Measurements from ENCODE around the gene GPX4.

The GPX4 gene

DNA sequence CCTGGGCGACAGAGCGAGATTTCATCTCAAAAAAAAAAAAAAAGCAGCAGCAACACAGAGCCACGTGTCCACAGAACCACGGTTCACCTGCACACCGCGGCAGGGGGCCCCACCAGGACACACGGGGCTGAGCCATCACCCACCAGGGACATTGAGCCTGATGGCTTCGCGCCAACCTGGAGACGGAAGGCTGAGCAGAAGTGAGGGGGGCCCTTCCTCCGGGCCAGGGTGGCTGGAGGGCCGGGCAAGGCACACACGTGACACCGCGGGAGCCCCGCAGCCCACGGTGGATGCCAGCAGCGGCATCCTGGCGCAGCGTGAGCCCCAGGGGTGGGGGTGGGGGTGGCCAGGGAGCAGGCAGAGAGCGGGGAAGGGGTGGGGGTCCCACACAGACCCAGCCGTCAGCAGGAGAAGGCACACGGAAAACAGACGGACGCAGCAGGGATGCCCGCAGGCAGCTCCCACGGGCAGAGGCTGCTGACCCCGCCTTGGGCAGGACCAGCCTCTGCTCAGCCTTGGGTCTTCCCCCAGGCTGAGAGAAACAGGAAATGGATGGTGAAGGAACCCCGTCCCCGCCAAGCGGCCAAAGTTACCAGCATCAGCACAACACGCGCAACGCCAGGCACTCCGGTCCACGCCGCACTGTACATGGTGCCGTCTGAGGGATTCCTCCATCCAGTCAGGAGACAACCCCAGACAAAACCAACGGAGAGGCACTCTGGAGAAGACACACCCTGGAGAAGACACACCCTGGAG, 36.7 kb downstream of the GPX4 start:
- no peaks in the 10 kb centered on the region for H3K27me3 ChIP-seq (ENCODE audit: control insufficient read depth in 5 of 5, insufficient read depth in 4 of 5, low read length in 5 of 5)
- no peak overlapping the region for H3K9ac ChIP-seq (ENCODE audit: low read length in 5 of 5)
- no peak overlapping the region for H3K27ac ChIP-seq (ENCODE audit: low read depth, low read length)
- H3K4me1 ChIP-seq (ENCODE audit: control insufficient read depth in 5 of 5, insufficient read depth in 5 of 5, low read length in 5 of 5): peaks cover 2 to 15% (median 14%) of the 10 kb centered on the region in 5 donors
- H3K9me3 ChIP-seq (ENCODE audit: control insufficient read depth in 5 of 5, low read length in 5 of 5): no peaks in the 10 kb centered on the region
- H3K36me3 ChIP-seq (ENCODE audit: control insufficient read depth in 5 of 5, insufficient read depth in 5 of 5, low read length in 5 of 5): peaks cover 0 to 47% (median 32%) of the 10 kb centered on the region in 5 donors
- H3K4me3 ChIP-seq (ENCODE audit: low read depth in 1 of 5, low read length in 5 of 5): no peak overlapping the region

DNA sequence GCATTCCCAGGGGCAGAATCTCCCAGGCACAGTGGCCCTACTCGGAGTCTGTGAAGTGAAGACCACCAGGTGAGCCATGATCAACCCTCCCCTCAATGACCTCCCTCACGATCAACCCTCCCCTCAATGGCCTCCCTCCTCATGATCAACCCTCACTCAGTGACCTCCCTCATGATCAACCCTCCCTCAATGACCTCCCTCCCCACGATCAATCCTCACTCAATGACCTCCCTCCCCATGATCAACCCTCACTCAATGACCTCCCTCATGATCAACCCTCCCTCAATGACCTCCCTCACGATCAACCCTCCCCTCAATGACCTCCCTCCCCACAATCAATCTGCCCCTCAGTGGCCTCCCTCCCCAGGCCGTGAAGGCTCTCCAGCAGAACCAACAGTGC, 38.1 kb downstream of the GPX4 start:
- no peak overlapping the region for H3K27ac ChIP-seq (ENCODE audit: low read depth, low read length)
- no peak overlapping the region for H3K4me3 ChIP-seq (ENCODE audit: low read depth in 1 of 5, low read length in 5 of 5)
- peaks cover 0 to 61% (median 43%) of the 10 kb centered on the region in 5 donors for H3K36me3 ChIP-seq (ENCODE audit: control insufficient read depth in 5 of 5, insufficient read depth in 5 of 5, low read length in 5 of 5)
- no peak overlapping the region for H3K9ac ChIP-seq (ENCODE audit: low read length in 5 of 5)
- H3K27me3 ChIP-seq (ENCODE audit: control insufficient read depth in 5 of 5, insufficient read depth in 4 of 5, low read length in 5 of 5): no peaks in the 10 kb centered on the region
- peaks cover 0 to under 1% (median 0%) of the 10 kb centered on the region in 5 donors for H3K4me1 ChIP-seq (ENCODE audit: control insufficient read depth in 5 of 5, insufficient read depth in 5 of 5, low read length in 5 of 5)
- no peaks in the 10 kb centered on the region for H3K9me3 ChIP-seq (ENCODE audit: control insufficient read depth in 5 of 5, low read length in 5 of 5)

DNA sequence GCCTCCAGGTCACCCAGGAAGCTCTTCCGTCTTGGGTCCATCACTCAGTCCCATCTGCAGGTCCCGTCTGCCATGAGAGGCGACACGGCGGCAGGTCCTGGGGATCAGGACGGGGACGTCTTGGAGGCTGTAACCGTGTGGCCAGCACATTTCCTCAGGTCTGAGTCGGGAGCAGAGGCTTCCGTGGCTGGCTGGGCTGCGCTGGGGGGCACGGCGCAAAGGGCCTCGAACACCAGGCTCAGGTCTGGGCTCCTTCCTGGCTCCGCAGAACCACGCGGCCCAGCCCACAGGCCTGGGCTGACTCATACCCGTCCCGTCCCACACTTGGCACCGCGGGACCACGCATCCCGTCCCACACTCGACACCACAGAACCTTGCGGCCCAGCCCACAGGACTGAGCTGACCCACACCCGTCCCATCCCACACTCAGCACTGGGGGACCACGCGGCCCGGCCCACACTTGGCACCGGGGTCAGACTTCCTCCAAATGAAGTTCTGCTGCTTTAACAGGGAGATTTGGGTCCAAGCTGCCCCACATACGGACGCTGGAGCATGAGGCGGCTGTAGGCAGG, 40.1 kb downstream of the GPX4 start:
- no peak overlapping the region for H3K9ac ChIP-seq (ENCODE audit: low read length in 5 of 5)
- H3K9me3 ChIP-seq (ENCODE audit: control insufficient read depth in 5 of 5, low read length in 5 of 5): no peaks in the 10 kb centered on the region
- no peak overlapping the region for H3K27ac ChIP-seq (ENCODE audit: low read depth, low read length)
- peaks cover 0 to 62% (median 41%) of the 10 kb centered on the region in 5 donors for H3K36me3 ChIP-seq (ENCODE audit: control insufficient read depth in 5 of 5, insufficient read depth in 5 of 5, low read length in 5 of 5)
- H3K4me3 ChIP-seq (ENCODE audit: low read depth in 1 of 5, low read length in 5 of 5): no peak overlapping the region
- no peaks in the 10 kb centered on the region for H3K27me3 ChIP-seq (ENCODE audit: control insufficient read depth in 5 of 5, insufficient read depth in 4 of 5, low read length in 5 of 5)
- no peaks in the 10 kb centered on the region for H3K4me1 ChIP-seq (ENCODE audit: control insufficient read depth in 5 of 5, insufficient read depth in 5 of 5, low read length in 5 of 5)

DNA sequence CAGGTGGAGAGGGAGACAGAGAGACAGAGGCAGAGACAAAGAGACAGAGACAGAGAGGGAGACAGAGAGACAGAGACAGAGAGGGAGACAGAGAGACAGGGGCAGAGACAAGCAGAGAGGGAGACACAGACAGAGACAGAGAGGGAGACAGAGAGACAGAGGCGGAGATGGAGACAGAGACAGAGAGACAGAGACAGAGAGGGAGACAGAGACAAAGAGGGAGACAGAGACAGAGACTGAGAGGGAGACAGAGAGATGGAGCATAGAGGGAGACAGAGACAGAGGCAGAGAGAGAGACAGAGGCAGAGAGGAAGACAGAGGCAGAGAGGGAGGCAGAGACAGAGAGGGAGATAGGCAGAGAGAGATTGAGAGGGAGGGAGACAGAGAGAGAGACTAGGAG, 40.9 kb downstream of the GPX4 start:
- H3K36me3 ChIP-seq (ENCODE audit: control insufficient read depth in 5 of 5, insufficient read depth in 5 of 5, low read length in 5 of 5): peaks cover 0 to 66% (median 43%) of the 10 kb centered on the region in 5 donors
- H3K27ac ChIP-seq (ENCODE audit: low read depth, low read length): no peak overlapping the region
- H3K9me3 ChIP-seq (ENCODE audit: control insufficient read depth in 5 of 5, low read length in 5 of 5): no peaks in the 10 kb centered on the region
- no peaks in the 10 kb centered on the region for H3K27me3 ChIP-seq (ENCODE audit: control insufficient read depth in 5 of 5, insufficient read depth in 4 of 5, low read length in 5 of 5)
- H3K4me1 ChIP-seq (ENCODE audit: control insufficient read depth in 5 of 5, insufficient read depth in 5 of 5, low read length in 5 of 5): peaks cover 0 to 4% (median 2%) of the 10 kb centered on the region in 5 donors
- no peak overlapping the region for H3K4me3 ChIP-seq (ENCODE audit: low read depth in 1 of 5, low read length in 5 of 5)
- H3K9ac ChIP-seq (ENCODE audit: low read length in 5 of 5): no peak overlapping the region

DNA sequence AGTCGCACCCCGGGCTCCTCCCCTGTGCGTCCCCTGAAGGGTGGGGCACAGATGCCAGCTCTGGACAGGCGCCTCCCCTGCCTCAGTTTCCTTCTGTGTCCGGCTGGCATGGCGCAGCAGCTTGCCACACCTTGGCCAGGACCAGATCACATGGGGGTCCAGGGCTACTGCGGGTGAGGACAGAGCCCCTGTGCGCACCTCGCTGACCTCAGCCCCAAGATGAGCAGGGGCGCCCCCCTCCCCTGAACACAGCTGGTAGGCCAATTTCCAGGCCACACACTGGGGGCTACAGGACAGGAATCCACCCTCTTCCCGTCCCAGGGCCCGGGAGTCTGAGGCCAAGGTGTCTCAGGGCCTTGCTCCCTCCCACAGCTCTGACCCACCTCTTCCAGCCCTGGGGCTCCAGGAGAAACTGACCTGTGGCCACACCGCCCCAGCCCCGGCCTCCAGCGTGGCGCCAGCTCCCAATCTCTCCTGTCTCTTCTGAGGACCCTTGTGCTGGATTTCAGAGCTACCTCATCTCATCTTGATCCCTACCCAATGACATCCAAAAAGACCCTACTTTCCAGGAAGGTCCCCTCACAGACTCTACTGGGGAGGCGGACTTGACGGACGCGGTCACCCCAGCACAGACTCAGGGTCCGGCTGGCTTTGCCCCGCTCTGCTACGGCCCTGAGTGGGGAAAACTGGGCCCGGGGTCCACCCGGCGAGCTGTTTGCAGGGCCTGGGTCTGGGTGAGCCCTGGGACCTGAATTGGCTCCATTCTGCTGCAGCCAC, 42.0 kb downstream of the GPX4 start:
- H3K27ac ChIP-seq (ENCODE audit: low read depth, low read length): no peak overlapping the region
- no peaks in the 10 kb centered on the region for H3K27me3 ChIP-seq (ENCODE audit: control insufficient read depth in 5 of 5, insufficient read depth in 4 of 5, low read length in 5 of 5)
- no peak overlapping the region for H3K4me3 ChIP-seq (ENCODE audit: low read depth in 1 of 5, low read length in 5 of 5)
- no peaks in the 10 kb centered on the region for H3K9me3 ChIP-seq (ENCODE audit: control insufficient read depth in 5 of 5, low read length in 5 of 5)
- peaks cover 1 to 15% (median 13%) of the 10 kb centered on the region in 5 donors for H3K4me1 ChIP-seq (ENCODE audit: control insufficient read depth in 5 of 5, insufficient read depth in 5 of 5, low read length in 5 of 5)
- H3K9ac ChIP-seq (ENCODE audit: low read length in 5 of 5): no peak overlapping the region
- peaks cover 0 to 63% (median 36%) of the 10 kb centered on the region in 5 donors for H3K36me3 ChIP-seq (ENCODE audit: control insufficient read depth in 5 of 5, insufficient read depth in 5 of 5, low read length in 5 of 5)

DNA sequence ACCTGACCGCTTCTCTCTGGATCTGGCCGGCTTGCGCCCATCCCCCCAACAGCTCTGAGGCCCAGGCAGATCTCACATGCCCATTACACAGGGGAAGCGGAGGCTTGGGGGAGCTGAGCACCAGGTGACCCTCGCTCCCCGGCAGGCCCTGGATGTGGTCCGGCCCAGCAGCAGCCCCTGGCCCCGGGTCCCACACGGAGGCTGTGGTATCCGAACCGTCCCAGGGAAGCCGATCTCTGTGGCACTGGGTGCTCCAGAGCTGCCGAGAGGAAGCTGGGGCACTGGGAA, 42.6 kb downstream of the GPX4 start:
- H3K4me3 ChIP-seq (ENCODE audit: low read depth in 1 of 5, low read length in 5 of 5): no peak overlapping the region
- peaks cover 0 to 63% (median 34%) of the 10 kb centered on the region in 5 donors for H3K36me3 ChIP-seq (ENCODE audit: control insufficient read depth in 5 of 5, insufficient read depth in 5 of 5, low read length in 5 of 5)
- H3K4me1 ChIP-seq (ENCODE audit: control insufficient read depth in 5 of 5, insufficient read depth in 5 of 5, low read length in 5 of 5): peaks cover 3 to 20% (median 18%) of the 10 kb centered on the region in 5 donors
- no peaks in the 10 kb centered on the region for H3K9me3 ChIP-seq (ENCODE audit: control insufficient read depth in 5 of 5, low read length in 5 of 5)
- H3K27me3 ChIP-seq (ENCODE audit: control insufficient read depth in 5 of 5, insufficient read depth in 4 of 5, low read length in 5 of 5): no peaks in the 10 kb centered on the region
- no peak overlapping the region for H3K27ac ChIP-seq (ENCODE audit: low read depth, low read length)
- no peak overlapping the region for H3K9ac ChIP-seq (ENCODE audit: low read length in 5 of 5)

DNA sequence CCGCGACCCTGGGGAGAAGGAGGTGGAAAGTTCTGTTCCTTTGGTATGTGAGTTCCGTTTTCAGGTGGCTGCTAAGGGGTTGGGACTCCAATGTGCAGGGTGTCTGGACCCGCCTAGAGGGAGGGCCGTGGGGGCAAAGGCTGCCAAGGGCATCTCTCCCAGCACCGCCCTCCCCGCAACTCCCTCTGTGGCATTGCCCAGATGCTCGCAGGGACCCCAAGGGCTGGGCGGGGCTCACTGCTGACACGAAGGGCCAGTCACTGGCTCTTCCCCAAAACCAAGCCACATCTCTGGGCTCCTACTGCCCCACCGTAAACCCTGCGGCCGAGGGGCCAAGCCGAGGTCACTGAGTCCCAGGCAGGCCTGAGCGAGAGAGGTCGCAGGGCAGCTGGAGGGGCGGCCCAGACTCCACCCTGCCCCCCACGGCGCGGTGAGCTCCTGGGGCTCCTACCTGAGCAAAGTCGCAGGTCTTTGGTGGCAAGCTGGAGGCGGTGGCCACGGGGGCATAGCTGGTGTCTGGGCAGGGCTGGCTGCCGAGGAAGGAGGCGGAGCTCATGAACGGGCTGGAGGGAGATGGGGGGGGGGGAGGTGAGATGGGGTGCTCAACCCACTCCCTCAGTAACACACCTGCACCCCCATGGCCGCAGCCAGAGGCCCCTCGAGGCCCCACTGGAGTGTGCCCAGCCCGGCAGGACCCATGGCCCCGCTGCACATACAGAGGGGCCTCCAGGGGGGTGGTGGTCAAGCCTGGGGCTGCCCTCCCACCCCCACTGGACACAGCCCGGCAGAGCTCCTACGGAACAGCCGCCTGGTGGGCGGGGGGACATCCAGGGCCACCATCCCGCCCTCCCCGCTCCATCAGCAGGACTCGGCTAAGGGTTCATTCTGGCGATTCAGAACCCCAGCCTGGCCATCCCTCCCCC, 43.3 kb downstream of the GPX4 start:
- Histone ChIP-seq H3K4me1 (ENCODE audit: control insufficient read depth in 5 of 5, insufficient read depth in 5 of 5, low read length in 5 of 5) (peaks cover 3 to 28% (median 26%) of the 10 kb centered on the region in 5 donors), H3K27ac (ENCODE audit: low read depth, low read length) (no peak overlapping the region), H3K4me3 (ENCODE audit: low read depth in 1 of 5, low read length in 5 of 5) (no peak overlapping the region), H3K36me3 (ENCODE audit: control insufficient read depth in 5 of 5, insufficient read depth in 5 of 5, low read length in 5 of 5) (peaks cover 0 to 60% (median 34%) of the 10 kb centered on the region in 5 donors), H3K27me3 (ENCODE audit: control insufficient read depth in 5 of 5, insufficient read depth in 4 of 5, low read length in 5 of 5) (no peaks in the 10 kb centered on the region), H3K9me3 (ENCODE audit: control insufficient read depth in 5 of 5, low read length in 5 of 5) (no peaks in the 10 kb centered on the region), H3K9ac (ENCODE audit: low read length in 5 of 5) (no peak overlapping the region)

DNA sequence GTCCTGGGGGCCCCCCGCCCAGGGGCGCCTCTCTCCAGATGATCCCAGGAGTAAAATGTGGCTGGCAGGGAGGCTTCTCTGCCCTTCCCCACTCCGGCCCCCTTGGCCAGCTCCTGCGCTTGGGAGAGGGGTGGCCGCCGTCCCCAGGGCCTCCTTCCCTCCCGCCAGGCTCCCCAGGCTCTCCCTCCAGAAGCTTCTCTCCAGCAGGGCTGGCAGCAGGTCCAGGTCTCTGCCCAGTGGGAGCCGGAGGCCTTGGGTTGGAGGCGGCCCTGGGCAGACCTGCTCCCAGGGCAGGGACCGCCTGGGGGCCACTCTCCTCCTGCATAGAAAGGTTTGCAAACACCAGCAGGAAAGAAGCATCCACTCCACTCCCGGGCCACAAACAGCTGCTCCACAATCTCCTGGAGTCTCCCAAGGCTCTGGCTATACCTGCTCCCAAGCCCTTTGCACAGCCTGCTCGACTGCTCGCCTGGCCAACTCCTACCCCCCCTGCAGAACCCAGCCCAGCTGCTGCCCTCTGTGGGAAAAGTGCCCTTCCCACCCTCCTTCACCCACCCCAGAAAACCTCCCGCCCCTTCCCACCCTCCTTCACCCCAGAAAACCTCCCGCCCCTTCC, 44.2 kb downstream of the GPX4 start:
- Histone ChIP-seq H3K36me3 (ENCODE audit: control insufficient read depth in 5 of 5, insufficient read depth in 5 of 5, low read length in 5 of 5) (peaks cover 0 to 63% (median 30%) of the 10 kb centered on the region in 5 donors), H3K4me1 (ENCODE audit: control insufficient read depth in 5 of 5, insufficient read depth in 5 of 5, low read length in 5 of 5) (peaks cover 3 to 36% (median 33%) of the 10 kb centered on the region in 5 donors), H3K9ac (ENCODE audit: low read length in 5 of 5) (no peak overlapping the region), H3K4me3 (ENCODE audit: low read depth in 1 of 5, low read length in 5 of 5) (no peak overlapping the region), H3K27ac (ENCODE audit: low read depth, low read length) (no peak overlapping the region), H3K27me3 (ENCODE audit: control insufficient read depth in 5 of 5, insufficient read depth in 4 of 5, low read length in 5 of 5) (no peaks in the 10 kb centered on the region), H3K9me3 (ENCODE audit: control insufficient read depth in 5 of 5, low read length in 5 of 5) (no peaks in the 10 kb centered on the region)

DNA sequence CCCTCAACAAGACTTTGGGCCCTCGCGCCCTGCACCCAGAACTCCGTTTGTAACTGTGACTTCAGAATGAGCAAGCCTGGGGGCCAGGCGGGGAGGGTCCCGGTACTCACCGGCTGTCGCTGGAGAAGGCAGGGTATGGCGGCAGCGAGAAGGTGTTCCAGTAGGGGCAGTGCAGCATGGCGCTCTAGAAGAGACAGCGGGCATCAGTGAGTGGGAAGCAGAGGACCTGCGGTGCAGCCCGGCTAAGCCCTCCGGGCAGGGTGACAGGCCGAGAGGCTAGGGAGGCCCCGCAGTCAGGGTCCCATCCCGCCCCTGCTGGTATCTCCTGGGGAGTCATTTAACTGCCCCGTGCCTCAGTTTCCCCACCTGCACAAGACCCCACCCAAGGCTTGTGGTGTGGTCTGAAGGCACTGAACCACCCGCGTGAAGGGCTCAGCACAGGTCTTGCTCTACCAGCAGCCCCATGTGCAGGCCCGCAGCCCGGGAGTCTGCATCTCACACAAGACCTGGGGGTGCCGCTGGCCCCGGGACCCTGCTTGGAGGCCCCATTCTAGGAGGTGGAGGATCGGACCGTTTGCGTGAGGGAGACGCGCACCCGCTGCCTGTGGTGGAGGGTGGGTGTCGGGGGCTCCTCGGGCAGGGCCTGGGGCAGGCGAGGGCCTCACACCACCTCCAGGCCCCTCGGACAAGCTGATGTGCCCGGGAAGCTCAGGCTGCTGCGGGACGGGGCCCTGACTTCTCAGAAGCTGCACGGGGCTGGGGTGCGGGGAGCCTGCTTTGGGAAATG, 45.7 kb downstream of the GPX4 start:
- Histone ChIP-seq H3K4me1 (ENCODE audit: control insufficient read depth in 5 of 5, insufficient read depth in 5 of 5, low read length in 5 of 5) (peaks cover 3 to 43% (median 38%) of the 10 kb centered on the region in 5 donors), H3K9ac (ENCODE audit: low read length in 5 of 5) (no peak overlapping the region), H3K36me3 (ENCODE audit: control insufficient read depth in 5 of 5, insufficient read depth in 5 of 5, low read length in 5 of 5) (peaks cover 0 to 54% (median 22%) of the 10 kb centered on the region in 5 donors), H3K27me3 (ENCODE audit: control insufficient read depth in 5 of 5, insufficient read depth in 4 of 5, low read length in 5 of 5) (no peaks in the 10 kb centered on the region), H3K4me3 (ENCODE audit: low read depth in 1 of 5, low read length in 5 of 5) (no peak overlapping the region), H3K9me3 (ENCODE audit: control insufficient read depth in 5 of 5, low read length in 5 of 5) (no peaks in the 10 kb centered on the region), H3K27ac (ENCODE audit: low read depth, low read length) (no peak overlapping the region)
